ENCODE measurements around the gene OR10K1.

Gene OR10K1

DNA sequence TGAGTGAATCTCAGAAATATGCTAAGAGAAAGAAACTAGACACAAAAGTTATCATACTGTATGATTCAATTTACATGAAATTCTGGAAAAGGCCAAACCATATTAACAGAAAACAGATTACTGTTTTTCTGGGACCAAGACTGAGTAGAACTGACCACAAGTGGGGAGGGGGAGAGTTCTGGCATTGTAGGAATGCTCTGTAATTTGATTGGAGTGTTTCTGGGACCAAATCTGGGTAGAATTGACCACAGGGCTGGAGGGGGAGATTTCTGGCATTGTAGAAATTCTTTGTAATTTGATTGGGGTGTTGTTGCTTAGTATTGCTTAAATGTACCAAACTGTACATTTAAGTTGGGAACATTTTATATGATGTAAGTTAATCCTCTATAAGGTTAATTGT, 3.4 kb upstream of the OR10K1 start:
- DNase-seq (ENCODE audit: low read depth) = no peak

DNA sequence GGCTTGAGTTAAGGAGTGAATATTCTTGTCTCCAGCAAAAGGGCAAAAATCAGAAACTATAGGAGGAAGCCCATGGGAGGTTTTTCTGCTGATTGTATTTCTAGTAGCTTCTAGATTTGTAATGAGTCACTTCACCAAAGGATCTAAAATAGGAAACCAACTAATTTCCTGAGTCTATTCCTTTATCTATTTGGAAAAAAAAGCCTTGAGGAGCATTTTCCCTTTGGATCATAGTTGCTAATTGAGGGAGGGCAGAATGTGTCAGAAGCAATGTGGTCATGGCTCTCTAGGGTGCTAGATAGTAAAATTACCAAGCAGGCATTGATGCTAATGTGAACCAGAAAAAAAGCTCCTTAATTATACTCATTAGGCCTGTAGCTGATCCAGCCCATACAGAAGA, 10.3 kb downstream of the OR10K1 start, which contains the start of gene OR10R2:
Gene OR10R2 (plus strand): TSS at position 301 of the 400 bp plus-strand sequence. CDS start 106 bp downstream, outside the sequence.
- H3K9ac ChIP-seq (ENCODE audit: low read length) = no peak within 1 kb of the TSS
- H3K27me3 ChIP-seq (replicated peaks; ENCODE audit: control insufficient read depth, insufficient read depth, low read length) = no peaks in the 10 kb centered on the region
- DNase-seq (ENCODE audit: low read depth) = no peak
- H3K4me1 ChIP-seq (ENCODE audit: control insufficient read depth, insufficient read depth, low read length) = no peaks in the 10 kb centered on the region
- H3K36me3 ChIP-seq (ENCODE audit: control insufficient read depth, insufficient read depth, low read length, severe bottlenecking) = no peaks in the 10 kb centered on the region
- no peaks in the 10 kb centered on the region for H3K9me3 ChIP-seq (ENCODE audit: control insufficient read depth, low read length)
- no peak within 1 kb of the TSS for H3K4me3 ChIP-seq (ENCODE audit: low read length)

More for the DNA sequence above, 3.4 kb upstream of the OR10K1 start:
- H3K9me3 ChIP-seq (ENCODE audit: control insufficient read depth, low read length) = no peaks in the 10 kb centered on the region
- H3K4me3 ChIP-seq (ENCODE audit: low read length) = no peak overlapping the region
- no peaks in the 10 kb centered on the region for H3K27me3 ChIP-seq (replicated peaks; ENCODE audit: control insufficient read depth, insufficient read depth, low read length)
- no peaks in the 10 kb centered on the region for H3K36me3 ChIP-seq (ENCODE audit: control insufficient read depth, insufficient read depth, low read length, severe bottlenecking)
- H3K9ac ChIP-seq (ENCODE audit: low read length) = no peak overlapping the region
- no peaks in the 10 kb centered on the region for H3K4me1 ChIP-seq (ENCODE audit: control insufficient read depth, insufficient read depth, low read length)

DNA sequence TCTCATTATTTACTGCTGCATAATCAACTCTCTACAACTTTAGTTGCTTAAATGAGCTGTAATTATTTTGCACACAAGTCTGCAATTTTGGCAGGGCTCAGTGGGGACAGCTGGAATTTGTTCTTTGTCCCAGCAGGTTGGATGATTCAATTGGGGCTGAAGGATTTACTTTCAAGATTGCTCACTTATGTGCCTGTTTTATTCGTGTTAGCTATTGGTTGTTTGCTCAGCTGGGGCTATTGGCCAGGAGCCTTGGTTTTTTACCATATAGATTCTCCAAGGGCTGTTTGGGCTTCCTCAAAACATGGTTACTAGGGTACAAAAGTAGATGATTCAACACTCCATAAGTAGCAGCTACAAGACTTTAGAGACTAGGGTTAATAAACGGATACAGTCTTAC, 23.8 kb downstream of the OR10K1 start:
- no peaks in the 10 kb centered on the region for H3K27me3 ChIP-seq (replicated peaks; ENCODE audit: control insufficient read depth, insufficient read depth, low read length)
- H3K36me3 ChIP-seq (ENCODE audit: control insufficient read depth, insufficient read depth, low read length, severe bottlenecking) = no peaks in the 10 kb centered on the region
- no peak for DNase-seq (ENCODE audit: low read depth)
- H3K9me3 ChIP-seq (ENCODE audit: control insufficient read depth, low read length) = no peaks in the 10 kb centered on the region
- H3K9ac ChIP-seq (ENCODE audit: low read length) = no peak overlapping the region
- no peak overlapping the region for H3K4me3 ChIP-seq (ENCODE audit: low read length)
- no peaks in the 10 kb centered on the region for H3K4me1 ChIP-seq (ENCODE audit: control insufficient read depth, insufficient read depth, low read length)

DNA sequence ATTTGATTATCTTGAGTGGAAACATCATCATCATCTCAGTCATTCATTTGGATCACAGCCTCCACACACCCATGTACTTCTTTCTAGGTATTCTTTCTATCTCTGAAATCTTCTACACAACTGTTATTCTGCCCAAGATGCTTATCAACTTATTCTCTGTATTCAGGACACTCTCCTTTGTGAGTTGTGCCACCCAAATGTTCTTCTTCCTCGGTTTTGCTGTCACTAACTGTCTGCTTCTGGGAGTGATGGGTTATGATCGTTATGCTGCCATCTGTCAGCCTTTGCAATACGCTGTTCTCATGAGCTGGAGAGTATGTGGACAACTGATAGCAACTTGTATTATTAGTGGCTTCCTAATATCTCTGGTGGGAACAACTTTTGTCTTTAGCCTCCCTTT, 29.7 kb downstream of the OR10K1 start:
- DNase-seq (ENCODE audit: low read depth) = no peak
- H3K4me1 ChIP-seq (ENCODE audit: control insufficient read depth, insufficient read depth, low read length) = no peaks in the 10 kb centered on the region
- no peak overlapping the region for H3K9ac ChIP-seq (ENCODE audit: low read length)
- H3K27me3 ChIP-seq (replicated peaks; ENCODE audit: control insufficient read depth, insufficient read depth, low read length) = peaks cover 8% of the 10 kb centered on the region
- H3K9me3 ChIP-seq (ENCODE audit: control insufficient read depth, low read length) = no peaks in the 10 kb centered on the region
- H3K4me3 ChIP-seq (ENCODE audit: low read length) = no peak overlapping the region
- H3K36me3 ChIP-seq (ENCODE audit: control insufficient read depth, insufficient read depth, low read length, severe bottlenecking) = no peaks in the 10 kb centered on the region

DNA sequence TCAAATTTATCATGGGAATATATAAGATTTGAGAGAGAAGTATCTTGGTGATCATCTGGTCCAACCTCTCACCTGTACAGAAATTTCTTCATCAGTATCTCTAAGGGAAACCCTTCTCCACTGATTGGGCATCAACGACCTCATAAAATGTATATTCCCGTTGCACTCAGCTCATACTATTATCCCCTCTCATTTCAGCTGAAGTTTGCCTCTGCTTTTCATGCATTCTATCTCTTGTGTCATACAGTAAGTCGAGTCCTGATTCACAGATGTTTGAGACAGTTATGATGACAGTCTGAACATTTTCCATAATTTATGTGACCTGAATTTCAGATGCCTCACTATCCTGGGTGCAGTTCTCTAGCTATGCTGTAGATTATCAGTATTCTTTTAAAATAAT, 31.4 kb downstream of the OR10K1 start:
- H3K36me3 ChIP-seq (ENCODE audit: control insufficient read depth, insufficient read depth, low read length, severe bottlenecking) = no peaks in the 10 kb centered on the region
- H3K9me3 ChIP-seq (ENCODE audit: control insufficient read depth, low read length) = no peaks in the 10 kb centered on the region
- no peak overlapping the region for H3K4me3 ChIP-seq (ENCODE audit: low read length)
- no peak for DNase-seq (ENCODE audit: low read depth)
- no peak overlapping the region for H3K9ac ChIP-seq (ENCODE audit: low read length)
- no peaks in the 10 kb centered on the region for H3K4me1 ChIP-seq (ENCODE audit: control insufficient read depth, insufficient read depth, low read length)
- peaks cover 8% of the 10 kb centered on the region for H3K27me3 ChIP-seq (replicated peaks; ENCODE audit: control insufficient read depth, insufficient read depth, low read length)

DNA sequence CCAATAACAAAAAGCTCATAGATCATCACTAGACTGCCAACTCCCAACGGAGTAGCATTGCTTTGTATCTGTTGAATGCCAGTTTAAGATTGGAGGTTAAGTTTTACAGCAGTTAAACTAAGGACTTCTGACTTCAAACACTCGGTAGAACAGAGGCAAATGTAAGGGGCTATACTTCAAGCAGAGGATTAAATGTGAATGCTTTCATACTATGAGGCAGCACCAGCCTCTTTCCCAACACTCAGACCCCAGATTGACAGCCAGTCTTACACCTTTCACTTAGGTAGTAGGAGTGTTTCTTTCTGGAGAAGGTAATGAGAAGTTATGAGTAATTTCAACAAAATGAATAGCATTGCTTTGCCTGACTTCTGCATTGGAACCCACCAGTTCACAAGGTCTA, 33.2 kb downstream of the OR10K1 start:
- Histone ChIP-seq H3K36me3 (ENCODE audit: control insufficient read depth, insufficient read depth, low read length, severe bottlenecking) (no peaks in the 10 kb centered on the region), H3K4me3 (ENCODE audit: low read length) (no peak overlapping the region), H3K9ac (ENCODE audit: low read length) (no peak overlapping the region), H3K27me3 (replicated peaks; ENCODE audit: control insufficient read depth, insufficient read depth, low read length) (peaks cover 8% of the 10 kb centered on the region), H3K9me3 (ENCODE audit: control insufficient read depth, low read length) (no peaks in the 10 kb centered on the region), H3K4me1 (ENCODE audit: control insufficient read depth, insufficient read depth, low read length) (no peaks in the 10 kb centered on the region)
- DNase-seq (ENCODE audit: low read depth) = no peak

DNA sequence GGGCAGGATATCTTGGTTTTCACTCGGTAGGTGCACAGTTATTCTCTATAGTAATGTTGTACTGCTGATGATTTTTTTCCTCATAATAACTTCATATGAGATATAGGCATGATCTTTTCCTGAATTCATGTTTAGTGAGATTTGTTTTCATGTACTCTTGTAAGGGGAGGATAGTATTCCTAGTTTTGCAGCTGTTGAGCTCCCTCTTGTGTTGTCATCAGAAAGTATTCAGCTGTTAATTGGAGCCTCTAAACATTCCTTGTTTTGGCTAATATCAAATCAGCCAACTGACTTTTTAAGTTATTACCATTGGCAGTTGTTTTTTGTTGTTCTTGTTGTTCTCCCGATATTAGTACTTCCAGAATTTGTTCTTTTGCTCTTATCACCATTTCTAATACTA, 34.7 kb downstream of the OR10K1 start:
- Histone ChIP-seq H3K27me3 (replicated peaks; ENCODE audit: control insufficient read depth, insufficient read depth, low read length) (peaks cover 8% of the 10 kb centered on the region), H3K4me3 (ENCODE audit: low read length) (no peak overlapping the region), H3K4me1 (ENCODE audit: control insufficient read depth, insufficient read depth, low read length) (no peaks in the 10 kb centered on the region), H3K36me3 (ENCODE audit: control insufficient read depth, insufficient read depth, low read length, severe bottlenecking) (no peaks in the 10 kb centered on the region), H3K9me3 (ENCODE audit: control insufficient read depth, low read length) (no peaks in the 10 kb centered on the region), H3K9ac (ENCODE audit: low read length) (no peak overlapping the region)
- no peak for DNase-seq (ENCODE audit: low read depth)

DNA sequence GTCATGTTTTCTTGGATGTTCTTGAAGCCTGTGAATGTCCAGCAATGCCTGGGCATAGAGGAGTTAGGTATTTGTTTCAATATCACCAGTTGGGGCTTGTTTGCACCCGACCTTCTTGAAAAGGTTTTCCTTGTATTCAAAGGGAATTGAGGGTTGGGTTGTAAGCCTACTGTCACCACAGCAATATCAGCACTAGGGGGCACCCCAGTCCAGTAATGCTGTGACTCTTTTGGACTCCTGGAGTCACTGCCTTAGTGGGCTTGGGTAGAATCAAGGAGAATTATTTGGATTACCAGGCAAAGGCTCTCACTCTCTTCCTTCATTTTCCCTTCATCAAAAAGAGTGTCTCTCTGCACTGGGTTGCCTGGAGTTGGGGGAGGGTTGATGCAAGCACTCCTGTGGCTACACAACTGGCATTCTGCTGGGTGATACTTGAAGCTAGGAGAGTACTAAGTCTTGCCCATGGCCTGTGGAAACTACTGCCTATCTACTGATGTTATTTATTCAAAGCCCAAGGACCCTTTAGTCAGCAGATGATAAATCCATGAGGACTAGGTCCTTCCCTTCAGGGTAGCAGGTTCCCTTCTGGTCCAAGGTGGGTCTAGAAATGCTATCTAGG, 44.8 kb downstream of the OR10K1 start:
- Histone ChIP-seq H3K4me1 (ENCODE audit: control insufficient read depth, insufficient read depth, low read length) (peaks cover 3% of the 10 kb centered on the region), H3K27me3 (replicated peaks; ENCODE audit: control insufficient read depth, insufficient read depth, low read length) (no peaks in the 10 kb centered on the region), H3K4me3 (ENCODE audit: low read length) (no peak overlapping the region), H3K9ac (ENCODE audit: low read length) (no peak overlapping the region), H3K36me3 (ENCODE audit: control insufficient read depth, insufficient read depth, low read length, severe bottlenecking) (no peaks in the 10 kb centered on the region), H3K9me3 (ENCODE audit: control insufficient read depth, low read length) (no peaks in the 10 kb centered on the region)
- peak; percentile 3 for DNase-seq (ENCODE audit: low read depth)

DNA sequence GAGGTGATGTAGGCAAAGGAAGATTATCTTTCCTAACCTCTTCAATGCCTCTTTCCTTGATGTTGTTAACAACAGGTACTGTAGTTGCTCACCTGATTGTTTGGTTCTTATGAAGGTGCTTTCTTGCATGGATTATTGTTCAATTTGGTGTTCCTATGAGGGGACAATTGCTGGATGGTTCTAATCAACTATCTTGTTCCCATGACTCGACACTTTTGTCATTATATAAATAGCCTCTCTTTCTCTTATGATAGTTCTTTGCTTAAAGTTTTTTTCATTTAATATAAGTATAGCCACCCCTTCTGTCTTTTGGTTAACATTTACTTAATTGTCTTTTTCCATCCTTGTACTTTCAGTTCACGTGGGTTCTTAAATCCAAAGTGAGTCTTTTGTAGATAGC, 45.9 kb downstream of the OR10K1 start:
- H3K9me3 ChIP-seq (ENCODE audit: control insufficient read depth, low read length) = no peaks in the 10 kb centered on the region
- peaks cover 3% of the 10 kb centered on the region for H3K4me1 ChIP-seq (ENCODE audit: control insufficient read depth, insufficient read depth, low read length)
- no peaks in the 10 kb centered on the region for H3K27me3 ChIP-seq (replicated peaks; ENCODE audit: control insufficient read depth, insufficient read depth, low read length)
- H3K36me3 ChIP-seq (ENCODE audit: control insufficient read depth, insufficient read depth, low read length, severe bottlenecking) = no peaks in the 10 kb centered on the region
- no peak for DNase-seq (ENCODE audit: low read depth)
- H3K9ac ChIP-seq (ENCODE audit: low read length) = no peak overlapping the region
- H3K4me3 ChIP-seq (ENCODE audit: low read length) = no peak overlapping the region

DNA sequence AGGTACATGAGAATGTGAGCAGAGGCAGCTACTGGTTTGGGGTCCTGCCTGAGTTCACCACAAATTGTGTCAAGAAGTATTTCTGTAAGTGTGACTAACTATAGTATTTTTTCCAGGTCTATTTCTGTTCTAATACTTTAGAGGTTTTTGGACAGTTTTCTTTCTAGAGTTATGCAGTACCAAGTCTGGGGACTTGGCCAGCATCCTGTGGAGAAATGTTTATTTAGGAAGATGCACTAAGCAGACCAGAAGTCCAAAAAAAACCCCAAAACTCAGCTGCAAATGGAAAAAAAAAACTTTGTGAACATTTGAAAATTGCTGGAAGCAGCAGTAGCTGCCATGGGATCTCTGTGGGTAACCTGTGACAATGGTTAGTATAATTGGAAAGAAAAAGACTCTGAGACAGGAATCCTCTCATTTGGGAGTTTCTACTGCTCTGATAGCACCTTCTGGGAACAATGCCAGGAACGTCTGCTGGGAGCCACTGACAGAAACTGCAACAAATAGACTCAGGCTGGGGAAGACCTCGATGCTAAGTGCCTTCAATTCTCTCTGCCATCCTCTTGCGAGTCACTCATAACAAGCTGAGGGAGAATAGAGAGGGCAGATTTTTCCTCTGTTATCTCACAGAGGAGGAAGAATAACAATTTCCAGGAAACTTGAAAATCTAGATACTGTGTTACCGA, 48.0 kb downstream of the OR10K1 start:
- H3K27me3 ChIP-seq (replicated peaks; ENCODE audit: control insufficient read depth, insufficient read depth, low read length) = peaks cover under 1% of the 10 kb centered on the region
- H3K36me3 ChIP-seq (ENCODE audit: control insufficient read depth, insufficient read depth, low read length, severe bottlenecking) = no peaks in the 10 kb centered on the region
- H3K9me3 ChIP-seq (ENCODE audit: control insufficient read depth, low read length) = no peaks in the 10 kb centered on the region
- H3K4me1 ChIP-seq (ENCODE audit: control insufficient read depth, insufficient read depth, low read length) = no peaks in the 10 kb centered on the region
- DNase-seq (ENCODE audit: low read depth) = no peak
- no peak overlapping the region for H3K9ac ChIP-seq (ENCODE audit: low read length)
- H3K4me3 ChIP-seq (ENCODE audit: low read length) = no peak overlapping the region

DNA sequence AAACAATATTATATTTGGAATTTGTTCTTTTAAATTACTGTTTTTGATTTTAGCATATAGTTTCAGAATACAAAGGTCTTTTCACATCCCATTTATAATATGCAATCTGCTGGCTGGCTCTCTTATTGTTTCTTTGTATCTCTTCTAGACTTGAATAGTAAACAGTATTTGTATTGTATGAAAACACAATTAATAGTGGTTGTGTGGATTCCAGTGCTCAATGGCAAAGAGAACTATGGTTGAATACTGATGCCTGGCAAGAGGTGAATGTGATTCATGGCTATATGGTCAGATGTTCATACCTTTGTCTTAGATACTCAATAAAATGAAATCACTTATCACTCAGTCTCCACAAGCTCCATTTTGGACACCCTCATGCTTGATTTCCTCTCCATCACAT, 55.3 kb downstream of the OR10K1 start:
- H3K4me1 ChIP-seq (ENCODE audit: control insufficient read depth, insufficient read depth, low read length) = no peaks in the 10 kb centered on the region
- DNase-seq (ENCODE audit: low read depth) = no peak
- peaks cover 5% of the 10 kb centered on the region for H3K27me3 ChIP-seq (replicated peaks; ENCODE audit: control insufficient read depth, insufficient read depth, low read length)
- no peak overlapping the region for H3K9ac ChIP-seq (ENCODE audit: low read length)
- no peaks in the 10 kb centered on the region for H3K36me3 ChIP-seq (ENCODE audit: control insufficient read depth, insufficient read depth, low read length, severe bottlenecking)
- no peak overlapping the region for H3K4me3 ChIP-seq (ENCODE audit: low read length)
- peaks cover 4% of the 10 kb centered on the region for H3K9me3 ChIP-seq (ENCODE audit: control insufficient read depth, low read length)

All from adipocyte (in vitro differentiated cells).